IMR-90 (cell line): ENCODE results near the gene FAT1. TPM values are rescaled to one million over a fixed set of nuclear protein-coding genes. Genes with fewer than 3 reads are reported as not detected.

Experiments used
- ATAC-seq: fragments of 200-7000 bp; cut with Tn5 transposase; 2 replicates; pipeline ENCODE4 v1.9.1; 2020; ENCODE audit warnings: low read depth, mild to moderate bottlenecking, moderate library complexity
- BruUV-seq: library from RNA; stranded (reverse); fragments of 400-500 nt; replicated peaks from 2 replicates; lab custom pipeline; 2021; lab: Mats Ljungman, UMichigan
- CTCF ChIA-PET: fragments of 300-600 bp; formaldehyde crosslinking; extraction: SDS; loops from one replicate; lab custom pipeline; 2021; ENCODE audit warnings: antibody characterized with exemption; lab: Yijun Ruan, JAX
- POLR2A ChIA-PET: fragments of 300-600 bp; sonication (Branson Sonifier 250); formaldehyde crosslinking; loops from one replicate; lab custom pipeline; 2022; ENCODE audit warnings: antibody characterized with exemption; ENCODE audit not compliant: unreplicated experiment; lab: Charles Lee
- DNase-seq: peaks from one replicate; pipeline ENCODE4 v3.0.0; 2013
- H2AFZ ChIP-seq: replicated peaks from 2 replicates; pipeline ENCODE3; 2013; ENCODE audit warnings: low read length, mild to moderate bottlenecking; ENCODE audit not compliant: poor library complexity
- H2AK5ac ChIP-seq: 2 replicates; pipeline ENCODE4 v1.6.1; 2013; ENCODE audit warnings: low read depth, low read length, inconsistent platforms
- H2AK9ac ChIP-seq: replicated peaks from 2 replicates; pipeline ENCODE3; 2013; ENCODE audit warnings: mild to moderate bottlenecking, low read depth, low read length, moderate library complexity; ENCODE audit not compliant: poor library complexity
- H2BK120ac ChIP-seq: 2 replicates; pipeline ENCODE4 v1.6.1; 2013; ENCODE audit warnings: low read depth, low read length, inconsistent platforms
- H2BK15ac ChIP-seq: 3 replicates; pipeline ENCODE4 v1.6.1; 2013; ENCODE audit warnings: low read depth, low read length, inconsistent platforms
- H2BK20ac ChIP-seq: 2 replicates; pipeline ENCODE4 v1.6.1; 2013; ENCODE audit warnings: low read depth, mild to moderate bottlenecking, inconsistent platforms, low read length, moderate library complexity
- H2BK5ac ChIP-seq: 2 replicates; pipeline ENCODE4 v1.6.1; 2013; ENCODE audit warnings: mild to moderate bottlenecking, low read depth, low read length, inconsistent platforms; ENCODE audit not compliant: poor library complexity, severe bottlenecking
- H3K14ac ChIP-seq: replicated peaks from 2 replicates; pipeline ENCODE4 v1.6.1; 2013; ENCODE audit warnings: low read depth, low read length, inconsistent platforms
- H3K18ac ChIP-seq: 2 replicates; pipeline ENCODE4 v1.6.1; 2013; ENCODE audit warnings: low read depth, low read length, control low read depth
- H3K23ac ChIP-seq: 2 replicates; pipeline ENCODE4 v1.6.1; 2013; ENCODE audit warnings: low read depth, low read length, inconsistent platforms
- H3K27ac ChIP-seq: 2 replicates; pipeline ENCODE4 v1.5.1; 2013; ENCODE audit warnings: mild to moderate bottlenecking, control low read depth, low read length; ENCODE audit not compliant: insufficient read depth
- H3K27me3 ChIP-seq: 2 replicates; pipeline ENCODE4 v1.6.1; 2013; ENCODE audit warnings: low read length; ENCODE audit not compliant: control insufficient read depth, insufficient read depth
- H3K36me3 ChIP-seq: 2 replicates; pipeline ENCODE4 v1.6.1; 2013; ENCODE audit warnings: low read length, mixed read lengths; ENCODE audit not compliant: control insufficient read depth, insufficient read depth
- H3K4ac ChIP-seq: 2 replicates; pipeline ENCODE4 v1.6.1; 2013; ENCODE audit warnings: low read depth, low read length, inconsistent platforms
- H3K4me1 ChIP-seq: 2 replicates; pipeline ENCODE4 v1.6.1; 2013; ENCODE audit warnings: low read length, mixed read lengths; ENCODE audit not compliant: control insufficient read depth, insufficient read depth
- H3K4me2 ChIP-seq: 2 replicates; pipeline ENCODE4 v1.6.1; 2013; ENCODE audit warnings: low read depth, mild to moderate bottlenecking, control low read depth, low read length, moderate library complexity
- H3K4me3 ChIP-seq: 2 replicates; pipeline ENCODE4 v1.5.1; 2013; ENCODE audit warnings: low read depth, mild to moderate bottlenecking, control low read depth, low read length, moderate library complexity; ENCODE audit not compliant: insufficient read depth
- H3K56ac ChIP-seq: 2 replicates; pipeline ENCODE4 v1.6.1; 2013; ENCODE audit warnings: low read length, inconsistent platforms; ENCODE audit not compliant: insufficient read depth; ENCODE audit errors: extremely low read depth
- H3K79me1 ChIP-seq, 2 experiments: 2 replicates each; pipeline ENCODE4 v1.6.1; 2013; ENCODE audit warnings: low read length in 2 of 2, inconsistent platforms in 1 of 2, low read depth in 1 of 2
- H3K9ac ChIP-seq: 2 replicates; pipeline ENCODE4 v1.6.1; 2013; ENCODE audit warnings: low read depth, low read length, control low read depth
- H3K9me1 ChIP-seq: 2 replicates; pipeline ENCODE4 v1.6.1; 2013; ENCODE audit warnings: low read length, inconsistent platforms; ENCODE audit not compliant: insufficient read depth
- H3K9me3 ChIP-seq: 2 replicates; pipeline ENCODE4 v1.6.1; 2013; ENCODE audit warnings: low read length; ENCODE audit not compliant: control insufficient read depth, insufficient read depth
- H4K20me1 ChIP-seq: 2 replicates; pipeline ENCODE4 v1.6.1; 2013; ENCODE audit warnings: low read length, inconsistent platforms; ENCODE audit not compliant: insufficient read depth
- H4K5ac ChIP-seq: 2 replicates; pipeline ENCODE4 v1.6.1; 2013; ENCODE audit warnings: mild to moderate bottlenecking, low read depth, low read length, control low read depth
- H4K8ac ChIP-seq, 2 experiments: 2 replicates each; pipeline ENCODE4 v1.6.1; 2013; ENCODE audit warnings: low read depth in 2 of 2, low read length in 2 of 2, control low read depth in 1 of 2, inconsistent platforms in 1 of 2
- H4K91ac ChIP-seq: 2 replicates; pipeline ENCODE4 v1.6.1; 2013; ENCODE audit warnings: low read depth, low read length, inconsistent platforms; ENCODE audit not compliant: insufficient read depth
- CEBPB ChIP-seq: IDR thresholded peaks from 2 replicates; pipeline ENCODE4 v1.6.1; 2012; ENCODE audit warnings: low read depth, low read length, improper control_type of control experiment
- MAFK ChIP-seq: IDR thresholded peaks from 2 replicates; pipeline ENCODE4 v1.6.1; 2012; ENCODE audit warnings: low read depth, low read length, improper control_type of control experiment
- MXI1 ChIP-seq: IDR thresholded peaks from 2 replicates; pipeline ENCODE4 v1.6.1; 2012; ENCODE audit warnings: low read depth, mild to moderate bottlenecking, low read length, moderate library complexity, borderline replicate concordance
- RFX5 ChIP-seq: IDR thresholded peaks from 2 replicates; pipeline ENCODE4 v1.8.0; 2012; ENCODE audit warnings: low read depth, mild to moderate bottlenecking, low read length, moderate library complexity
- SMC3 ChIP-seq: fragments of 150-350 bp; IDR thresholded peaks from 2 replicates; pipeline ENCODE4 v1.6.1; 2016; ENCODE audit warnings: low read depth, mild to moderate bottlenecking, antibody characterized with exemption, low read length, moderate library complexity
- WGBS, 2 experiments: methylation state at CpG; one replicate each; pipeline versions ENCODE4 v1.1.5 to v1.1.7; 2013; ENCODE audit warnings: missing lambda C conversion rate in 2 of 2; ENCODE audit not compliant: insufficient read length in 1 of 2; ENCODE audit errors: extremely low coverage in 2 of 2; 5-methylcytosine and 5-hydroxymethylcytosine counted together
- dilution Hi-C: fragments of 300-500 bp; cut with HindIII; formaldehyde crosslinking; loops from one replicate; pipeline ENCODE4 v1.14.3; 2018; ENCODE audit warnings: low sequenced_read_pairs; ENCODE audit not compliant: unreplicated experiment
- in situ Hi-C: fragments of 300-500 bp; cut with MboI; formaldehyde crosslinking; loops from 3 replicates; pipeline ENCODE4 v1.14.3; 2019; ENCODE audit warnings: low sequenced_read_pairs, inconsistent platforms, mixed read lengths
- intact Hi-C: fragments of 100-400 bp; cut with micrococcal nuclease; formaldehyde crosslinking; loops from 2 replicates; pipeline ENCODE4 v1.10.0; 2022
- polyA plus RNA-seq, 3 experiments: library from polyadenylated mRNA; depleted of rRNA; stranded (reverse); fragments of >200 nt; gene quantifications; 2 replicates each; pipeline ENCODE4 v1.2.3, GENCODE V29; 2012; ENCODE audit warnings: low replicate concordance in 1 of 3
- total RNA-seq: library from RNA; depleted of rRNA; stranded (reverse); fragments of >200 nt; gene quantifications from 2 replicates; pipeline ENCODE4 v1.2.3, GENCODE V29; 2012
- TF ChIP-seq, protein P1 (sequence below): fragments of 150-350 bp; IDR thresholded peaks from 2 replicates; pipeline ENCODE4 v1.6.1; 2016; ENCODE audit warnings: low read depth, mild to moderate bottlenecking, low read length, moderate library complexity, borderline replicate concordance
- TF ChIP-seq, protein P2 (sequence below): fragments of 150-350 bp; IDR thresholded peaks from 2 replicates; pipeline ENCODE4 v1.6.1; 2017; ENCODE audit warnings: mild to moderate bottlenecking, antibody characterized with exemption, low read length, low read depth

FAT1 gene
- total and polyA plus RNA-seq, 2 of the 4 experiments (the other 2 are of a cell fraction), result 156 to 519 TPM

DNA sequence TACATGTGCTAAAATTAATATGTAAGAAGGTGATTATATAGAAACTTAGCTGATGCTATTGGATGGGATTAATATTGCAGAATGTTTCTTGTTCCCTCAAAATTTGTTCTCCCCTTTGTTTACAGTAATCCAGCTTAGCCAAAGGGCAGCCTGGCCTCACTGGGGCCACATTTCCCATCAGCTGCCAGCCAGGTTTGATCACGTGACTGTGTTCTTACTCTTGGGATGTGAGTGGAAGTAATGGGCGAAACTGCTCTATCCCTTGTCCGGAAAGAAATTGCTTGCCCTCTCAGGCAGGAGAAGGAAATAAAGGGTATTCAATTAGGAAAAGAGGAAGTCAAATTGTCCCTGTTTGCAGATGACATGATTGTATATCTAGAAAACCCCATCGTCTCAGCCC, 44.1 kb upstream of the FAT1 start:
- Histone ChIP-seq H3K9ac (no peak overlapping the region), H3K9me1 (peaks cover 3% of the 10 kb centered on the region), H3K4me1 (peaks cover 23% of the 10 kb centered on the region), H3K4ac (peak overlapping the region; percentile 32; the same call in 1 of the 2 replicates), H3K27me3 (no peaks in the 10 kb centered on the region), H4K20me1 (no peaks in the 10 kb centered on the region), H2AFZ (no peak overlapping the region), H3K18ac (no peak overlapping the region), H3K36me3 (no peaks in the 10 kb centered on the region), H3K9me3 (no peaks in the 10 kb centered on the region), H4K8ac (no peak overlapping the region), H2BK5ac (no peak overlapping the region), H3K27ac (no peak overlapping the region), H2BK20ac (no peak overlapping the region), H4K91ac (peak overlapping the region; percentile 38; the same call in 1 of the 2 replicates), H2BK15ac (0 out of 3 replicates have a peak overlapping the region, but pooled peaks have one; percentile 78), H3K4me3 (no peak overlapping the region), H3K23ac (no peak overlapping the region), H3K4me2 (no peak overlapping the region), H3K79me1 (no peaks in the 10 kb centered on the region), H2AK9ac (no peak overlapping the region), H3K56ac (no peak overlapping the region), H4K5ac (no peak overlapping the region), H2BK120ac (peak overlapping the region; percentile 30), H3K14ac (no peak overlapping the region), H2AK5ac (0 out of 2 replicates have a peak overlapping the region, but pooled peaks have one; percentile 53)
- no peak for DNase-seq
- BruUV-seq, result no TSS peak
- in situ Hi-C loops, result no loop called here
- POLR2A ChIA-PET, result no interaction called here
- WGBS, 2 experiments, result no CpG with 5 or more reads among the region's 4 CpGs
- CTCF ChIA-PET, result no interaction called here
- TF ChIP-seq SMC3, result no peak
- TF ChIP-seq, protein P1, sequence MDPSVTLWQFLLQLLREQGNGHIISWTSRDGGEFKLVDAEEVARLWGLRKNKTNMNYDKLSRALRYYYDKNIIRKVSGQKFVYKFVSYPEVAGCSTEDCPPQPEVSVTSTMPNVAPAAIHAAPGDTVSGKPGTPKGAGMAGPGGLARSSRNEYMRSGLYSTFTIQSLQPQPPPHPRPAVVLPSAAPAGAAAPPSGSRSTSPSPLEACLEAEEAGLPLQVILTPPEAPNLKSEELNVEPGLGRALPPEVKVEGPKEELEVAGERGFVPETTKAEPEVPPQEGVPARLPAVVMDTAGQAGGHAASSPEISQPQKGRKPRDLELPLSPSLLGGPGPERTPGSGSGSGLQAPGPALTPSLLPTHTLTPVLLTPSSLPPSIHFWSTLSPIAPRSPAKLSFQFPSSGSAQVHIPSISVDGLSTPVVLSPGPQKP, result no peak
- TF ChIP-seq MXI1, result no peak
- TF ChIP-seq RFX5, result no peak
- TF ChIP-seq MAFK, result no peak
- TF ChIP-seq CEBPB, result no peak
- TF ChIP-seq, protein P2, sequence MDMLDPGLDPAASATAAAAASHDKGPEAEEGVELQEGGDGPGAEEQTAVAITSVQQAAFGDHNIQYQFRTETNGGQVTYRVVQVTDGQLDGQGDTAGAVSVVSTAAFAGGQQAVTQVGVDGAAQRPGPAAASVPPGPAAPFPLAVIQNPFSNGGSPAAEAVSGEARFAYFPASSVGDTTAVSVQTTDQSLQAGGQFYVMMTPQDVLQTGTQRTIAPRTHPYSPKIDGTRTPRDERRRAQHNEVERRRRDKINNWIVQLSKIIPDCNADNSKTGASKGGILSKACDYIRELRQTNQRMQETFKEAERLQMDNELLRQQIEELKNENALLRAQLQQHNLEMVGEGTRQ, result no peak
- ATAC-seq, result no peak
- dilution Hi-C loops, result no loop called here
- intact Hi-C loops, result no loop called here
